ENCODE results near the gene IL1R2. TPM values are rescaled to one million over a fixed set of nuclear protein-coding genes. Genes with fewer than 3 reads are reported as not detected.

IL1R2 gene
- total and polyA plus RNA-seq, 2 of the 13 experiments (the other 11 are each of a cell fraction or from before 2014, with no cell fraction given): 3.6 to 7.3 TPM

GRCh38 chr2:102030855-102031527, 39.2 kb downstream of the IL1R2 start (continued):
- TF ChIP-seq ZNF574 (CRISPR knock-in tag; IDR thresholded peaks at IDR 0.05) (peak; percentile 64), HMGXB3 (CRISPR knock-in tag; IDR thresholded peaks at IDR 0.05; ENCODE audit: borderline replicate concordance) (peak; percentile 32; the same call in 1 of the 2 replicates), ZNF614 (CRISPR knock-in tag; IDR thresholded peaks at IDR 0.05; ENCODE audit: borderline replicate concordance) (peak; percentile 88), TIGD3 (CRISPR knock-in tag; IDR thresholded peaks at IDR 0.05; ENCODE audit: borderline replicate concordance) (no peak), PPARG (CRISPR knock-in tag; conservative IDR thresholded peaks at IDR 0.05) (peak; percentile 86), ZNF253 (CRISPR knock-in tag; IDR thresholded peaks at IDR 0.05; ENCODE audit: borderline replicate concordance) (no peak), USF2 (IDR thresholded peaks at IDR 0.05; ENCODE audit: low read depth, low read length) (no peak), USF2 (CRISPR knock-in tag; IDR thresholded peaks at IDR 0.05; ENCODE audit: borderline replicate concordance) (no peak), BORCS8-MEF2B (CRISPR knock-in tag; IDR thresholded peaks at IDR 0.05) (no peak), FOXK2 (IDR thresholded peaks at IDR 0.05) (peak; percentile 40; the same call in 1 of the 2 replicates), ZNF34 (CRISPR knock-in tag; IDR thresholded peaks at IDR 0.05; ENCODE audit: borderline replicate concordance) (peak; percentile 40; the same call in 1 of the 2 replicates), RFX5 (IDR thresholded peaks at IDR 0.05; ENCODE audit: low read depth, low read length) (no peak), ZNF720 (CRISPR knock-in tag; IDR thresholded peaks at IDR 0.05) (no peak), ZNF263 (CRISPR knock-in tag; IDR thresholded peaks at IDR 0.05) (peak; percentile 77), ZNF589 (CRISPR knock-in tag; conservative IDR thresholded peaks at IDR 0.05) (no peak; the same call in 1 of the 2 replicates), ZBTB25 (CRISPR knock-in tag; IDR thresholded peaks at IDR 0.05) (0 out of 2 replicates have a peak, but pooled peaks have one; percentile 45)
